Activated naive CD8-positive, alpha-beta T cell (primary cell): Measurements from ENCODE around the gene MFSD6L.

Source experiments
- H3K27ac Mint-ChIP-seq: one replicate; pipeline ENCODE4 v1.8.0; 2021; ENCODE audit warnings: mixed read lengths
- H3K27me3 Mint-ChIP-seq: one replicate; pipeline ENCODE4 v1.8.0; 2021; ENCODE audit warnings: mixed read lengths
- H3K36me3 Mint-ChIP-seq: one replicate; pipeline ENCODE4 v1.8.0; 2021; ENCODE audit warnings: mixed read lengths
- H3K4me1 Mint-ChIP-seq: one replicate; pipeline ENCODE4 v1.8.0; 2021; ENCODE audit warnings: low read depth, mixed read lengths
- H3K4me3 Mint-ChIP-seq: one replicate; pipeline ENCODE4 v1.8.0; 2021; ENCODE audit warnings: mild to moderate bottlenecking, mixed read lengths
- H3K9me3 Mint-ChIP-seq: one replicate; pipeline ENCODE4 v1.8.0; 2021; ENCODE audit warnings: low read depth, mixed read lengths

The MFSD6L gene, protein sequence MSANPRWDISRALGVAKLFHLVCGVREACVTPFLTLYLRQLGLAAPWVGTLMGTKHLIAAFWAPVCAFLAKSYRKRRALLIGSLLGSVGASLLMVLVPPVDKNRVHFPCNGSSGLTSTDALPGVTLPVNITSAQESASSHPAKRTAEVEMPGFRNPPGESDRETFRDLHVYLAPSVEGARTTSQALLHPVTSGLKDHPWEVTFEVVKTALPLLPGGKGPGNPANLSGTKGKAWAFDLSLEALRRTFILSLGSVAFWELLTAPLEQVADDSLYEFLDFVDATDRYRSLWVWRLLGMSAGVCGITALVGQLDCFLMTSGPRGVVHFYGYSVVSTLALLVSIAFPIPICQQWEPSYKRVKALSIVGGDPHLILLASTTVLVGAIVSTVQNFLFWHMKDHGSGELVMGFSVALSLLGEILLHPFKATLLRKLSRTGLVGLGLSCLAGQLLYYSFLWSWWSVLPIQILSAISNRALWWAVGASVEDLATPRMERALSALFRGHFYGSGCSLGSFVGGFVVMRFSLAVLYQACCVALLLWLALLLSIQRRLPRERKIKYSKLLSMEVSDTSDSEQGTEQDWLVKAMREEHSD

DNA sequence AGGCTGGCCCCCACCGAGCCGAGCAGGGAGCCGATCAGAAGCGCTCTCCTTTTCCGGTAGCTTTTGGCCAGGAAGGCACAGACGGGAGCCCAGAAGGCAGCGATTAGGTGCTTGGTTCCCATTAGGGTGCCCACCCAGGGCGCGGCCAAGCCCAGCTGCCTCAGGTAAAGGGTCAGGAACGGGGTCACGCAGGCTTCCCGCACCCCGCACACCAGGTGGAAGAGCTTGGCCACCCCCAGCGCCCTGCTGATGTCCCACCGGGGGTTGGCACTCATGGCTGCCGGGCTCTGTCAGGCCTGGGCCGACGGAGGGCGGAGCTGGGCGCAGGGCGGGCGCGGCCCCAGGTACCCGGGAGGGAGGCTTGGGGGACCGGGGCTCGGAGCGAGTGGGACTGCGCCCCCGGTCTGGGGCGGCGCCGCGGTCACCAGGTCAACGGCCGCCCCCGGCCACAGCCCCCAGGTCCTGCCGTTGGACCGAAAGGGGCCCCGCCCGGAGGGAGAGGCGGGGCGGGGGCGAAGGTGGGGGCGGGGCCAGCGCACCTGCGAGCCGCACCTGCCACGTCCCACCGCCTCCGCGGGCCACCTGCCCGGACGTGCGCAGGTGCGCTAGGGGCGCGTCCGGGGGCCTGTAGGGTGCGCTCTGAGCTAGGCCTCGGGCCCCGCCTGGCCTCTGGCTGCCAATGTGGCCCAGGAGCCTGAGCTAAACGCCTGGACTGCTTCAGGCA lies at the start of gene MFSD6L:
Gene MFSD6L (minus strand): TSS at position 520 of the 724 bp plus-strand sequence. CDS start 245 bp downstream, at position 275.
- H3K27ac Mint-ChIP-seq = no peak within 1 kb of the TSS
- H3K4me1 Mint-ChIP-seq = no peaks in the 10 kb centered on the region
- H3K27me3 Mint-ChIP-seq = no peaks in the 10 kb centered on the region
- H3K9me3 Mint-ChIP-seq = no peaks in the 10 kb centered on the region
- H3K36me3 Mint-ChIP-seq = no peaks in the 10 kb centered on the region
- no peak within 1 kb of the TSS for H3K4me3 Mint-ChIP-seq

DNA sequence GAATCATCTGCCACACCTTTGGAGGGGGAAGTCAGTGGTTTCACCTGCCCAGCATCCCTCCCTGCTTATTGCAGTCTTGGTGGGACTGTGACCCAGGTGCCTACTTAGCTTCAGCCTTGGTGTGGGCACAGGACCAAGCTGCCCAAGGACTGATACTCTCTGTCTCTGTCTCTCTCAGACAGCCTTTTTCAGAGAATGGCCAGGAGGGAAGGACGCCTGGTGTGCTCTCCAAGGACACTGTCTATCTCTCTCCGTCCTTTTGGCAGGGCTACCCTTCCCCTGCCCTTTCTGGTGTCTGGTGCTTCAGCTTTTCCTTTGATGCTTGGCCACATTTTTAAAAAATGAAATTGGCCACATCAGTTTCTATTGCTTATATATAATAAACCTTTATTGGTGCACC lies 48.7 kb upstream of the MFSD6L start:
- H3K36me3 Mint-ChIP-seq = no peaks in the 10 kb centered on the region
- H3K4me1 Mint-ChIP-seq = no peaks in the 10 kb centered on the region
- H3K9me3 Mint-ChIP-seq = no peaks in the 10 kb centered on the region
- no peak overlapping the region for H3K27ac Mint-ChIP-seq
- H3K4me3 Mint-ChIP-seq = no peak overlapping the region
- H3K27me3 Mint-ChIP-seq = no peaks in the 10 kb centered on the region

DNA sequence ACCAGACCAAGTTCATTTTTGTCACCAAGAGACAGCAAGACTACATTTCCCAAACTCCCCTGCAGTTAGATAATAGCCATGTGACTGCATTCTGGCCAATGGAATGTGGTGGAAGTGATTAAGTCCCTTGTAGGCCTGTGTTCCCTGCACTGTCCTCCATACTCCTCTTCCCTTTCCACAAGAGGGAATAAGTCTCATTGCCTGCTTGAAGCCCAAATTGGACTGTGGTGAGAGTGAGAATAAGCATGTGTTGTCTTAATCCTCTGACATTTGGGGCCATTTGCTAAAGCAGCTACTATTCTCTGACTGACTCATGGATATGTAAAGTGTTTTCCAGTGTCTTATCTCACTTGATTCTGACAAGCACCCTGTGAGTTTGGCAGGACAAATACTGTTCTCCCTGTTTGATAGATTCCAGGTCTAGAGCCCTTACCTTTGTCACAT lies 47.6 kb upstream of the MFSD6L start:
- Mint-ChIP-seq H3K4me3 (no peak overlapping the region), H3K9me3 (no peaks in the 10 kb centered on the region), H3K27ac (no peak overlapping the region), H3K4me1 (no peaks in the 10 kb centered on the region), H3K36me3 (no peaks in the 10 kb centered on the region), H3K27me3 (no peaks in the 10 kb centered on the region)

DNA sequence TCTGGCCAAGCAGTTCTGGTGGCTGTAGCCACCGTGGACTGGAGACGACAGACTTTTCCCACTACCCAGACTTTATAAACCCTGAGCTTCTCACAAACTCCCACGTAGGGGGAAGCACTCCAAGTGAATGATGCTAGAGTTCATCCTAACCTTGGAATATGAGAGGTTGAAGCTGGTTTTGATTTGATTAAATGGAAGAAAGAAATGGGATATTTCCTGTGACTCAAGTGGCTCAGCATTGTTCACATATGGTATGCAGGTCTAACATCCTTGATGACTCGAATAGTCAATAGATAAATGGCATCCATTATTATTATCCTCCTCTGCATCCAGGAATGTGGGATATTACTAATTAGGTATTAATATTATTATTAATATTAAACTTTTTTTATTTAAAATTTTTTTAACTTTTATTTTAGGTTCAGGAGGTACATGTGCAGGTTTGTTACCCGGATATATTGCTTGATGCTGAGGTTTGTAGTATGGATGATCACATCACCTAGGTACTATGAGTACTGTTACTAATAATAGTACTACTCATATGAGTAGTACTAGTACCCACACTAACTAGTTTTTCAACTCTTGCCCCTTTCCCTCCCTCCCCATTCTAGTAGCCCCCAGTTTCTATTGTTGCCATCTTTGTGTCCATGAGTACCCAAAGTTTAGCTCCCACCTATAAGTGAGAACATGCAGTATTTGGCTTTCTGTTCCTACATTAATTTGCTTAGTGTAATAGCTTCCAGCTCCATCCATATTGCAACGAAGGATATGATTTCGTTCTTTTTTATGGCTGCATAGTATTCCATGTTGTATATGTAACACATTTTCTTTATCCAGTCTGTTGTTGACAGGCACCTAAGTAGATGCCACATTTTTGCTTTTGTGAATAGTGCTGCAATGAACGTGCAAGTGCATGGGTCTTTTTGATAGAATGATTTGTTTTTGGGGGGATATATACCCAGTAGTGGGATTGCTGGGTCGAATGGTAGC lies 45.4 kb upstream of the MFSD6L start:
- H3K27me3 Mint-ChIP-seq = no peaks in the 10 kb centered on the region
- H3K4me3 Mint-ChIP-seq = no peak overlapping the region
- no peaks in the 10 kb centered on the region for H3K9me3 Mint-ChIP-seq
- H3K4me1 Mint-ChIP-seq = no peaks in the 10 kb centered on the region
- no peaks in the 10 kb centered on the region for H3K36me3 Mint-ChIP-seq
- H3K27ac Mint-ChIP-seq = no peak overlapping the region

DNA sequence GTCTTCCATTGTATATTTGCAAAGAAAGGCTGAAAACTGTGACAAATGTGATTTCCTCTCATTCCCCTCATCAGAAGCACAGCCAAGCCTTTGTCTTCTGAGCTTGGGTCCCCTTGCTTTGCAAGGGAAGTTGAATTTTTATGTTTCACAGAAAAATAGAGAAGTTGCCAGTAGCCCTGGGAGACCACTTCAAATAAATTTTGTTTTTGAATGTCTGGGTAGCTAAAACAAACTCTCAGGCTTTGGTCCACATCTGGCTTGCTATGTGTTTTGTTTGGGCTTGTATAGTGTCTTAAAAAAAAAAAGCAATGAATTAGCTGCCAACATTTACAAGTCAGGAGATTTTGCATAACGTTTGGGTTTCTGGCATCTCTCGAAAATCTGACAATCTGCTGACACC lies 44.2 kb upstream of the MFSD6L start:
- H3K27me3 Mint-ChIP-seq = no peaks in the 10 kb centered on the region
- H3K36me3 Mint-ChIP-seq = no peaks in the 10 kb centered on the region
- H3K27ac Mint-ChIP-seq = no peak overlapping the region
- no peak overlapping the region for H3K4me3 Mint-ChIP-seq
- H3K9me3 Mint-ChIP-seq = no peaks in the 10 kb centered on the region
- H3K4me1 Mint-ChIP-seq = no peaks in the 10 kb centered on the region

DNA sequence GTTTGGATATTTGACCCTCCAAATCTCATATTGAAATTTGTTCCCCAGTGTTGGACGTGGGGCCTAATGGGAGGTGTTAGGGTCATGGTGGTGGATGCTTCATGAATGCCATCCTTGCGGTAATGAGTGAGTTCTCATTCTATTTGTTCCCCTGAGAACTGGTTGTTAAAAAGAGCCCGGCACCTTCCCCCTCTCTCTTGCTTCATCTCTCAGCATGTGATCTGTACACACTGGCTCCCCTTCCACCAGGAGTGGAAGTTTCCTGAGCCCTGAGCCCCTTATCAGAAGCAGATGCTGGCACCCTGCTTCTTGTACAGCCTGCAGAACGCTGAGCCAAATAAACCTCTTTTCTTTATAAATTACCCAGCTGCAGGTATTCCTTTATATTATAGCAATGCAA lies 42.7 kb upstream of the MFSD6L start:
- Mint-ChIP-seq H3K27me3 (no peaks in the 10 kb centered on the region), H3K4me1 (no peaks in the 10 kb centered on the region), H3K9me3 (no peaks in the 10 kb centered on the region), H3K4me3 (no peak overlapping the region), H3K27ac (no peak overlapping the region), H3K36me3 (no peaks in the 10 kb centered on the region)

DNA sequence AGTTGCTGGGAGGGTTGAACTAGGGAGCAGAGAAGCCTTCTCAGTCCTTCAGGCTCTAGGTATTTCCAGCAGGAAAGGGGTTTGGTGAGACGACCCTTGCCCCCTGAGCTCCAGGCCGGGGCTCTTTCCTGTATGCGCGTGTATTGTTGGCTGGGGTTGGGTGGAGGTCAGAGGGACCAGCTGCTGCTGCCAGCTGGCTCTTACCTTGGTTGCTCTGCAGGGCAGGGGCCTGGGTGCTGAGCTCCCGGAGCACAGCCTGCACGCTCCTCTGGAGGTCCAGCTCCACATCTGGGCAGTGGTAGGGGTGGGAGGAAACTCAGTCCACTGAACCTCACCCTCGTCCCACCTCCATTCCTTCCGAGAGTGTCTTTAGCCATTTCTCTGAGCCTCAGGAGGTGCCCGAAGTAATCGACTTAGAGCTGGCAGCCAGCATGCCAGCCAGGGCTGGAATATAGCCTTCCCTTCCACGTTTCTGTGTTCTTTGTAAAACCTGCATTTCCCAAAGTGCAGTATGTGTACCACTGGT lies 40.3 kb upstream of the MFSD6L start:
- Mint-ChIP-seq H3K36me3 (no peaks in the 10 kb centered on the region), H3K4me3 (no peak overlapping the region), H3K27me3 (no peaks in the 10 kb centered on the region), H3K9me3 (no peaks in the 10 kb centered on the region), H3K4me1 (no peaks in the 10 kb centered on the region), H3K27ac (no peak overlapping the region)

DNA sequence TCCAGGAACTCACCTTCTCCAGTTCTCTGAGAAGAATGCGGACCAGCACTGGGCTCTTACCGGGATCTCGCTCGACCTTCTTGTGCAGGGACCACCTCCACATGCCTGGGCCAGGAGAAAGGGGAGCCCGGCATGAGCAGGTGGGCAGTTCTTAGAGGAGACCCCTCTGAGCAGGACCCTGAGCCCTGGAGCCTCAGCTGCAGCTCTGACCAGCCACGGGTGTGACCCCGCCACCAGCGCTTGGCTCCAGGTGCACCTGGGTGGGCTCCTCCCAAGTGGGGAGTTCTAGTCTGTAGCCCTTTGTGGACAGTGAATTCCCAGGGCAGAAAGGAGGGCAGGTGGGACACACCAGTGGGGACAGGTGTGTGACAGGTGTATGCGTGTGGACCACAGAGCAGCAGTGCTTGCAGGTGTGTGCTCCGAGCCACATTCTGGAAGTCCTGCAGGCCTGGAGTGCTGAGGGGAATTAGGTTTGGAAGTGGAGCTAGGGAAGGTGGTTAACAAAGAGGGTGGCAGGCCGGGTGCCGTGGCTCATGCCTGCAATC lies 39.5 kb upstream of the MFSD6L start:
- Mint-ChIP-seq H3K27ac (no peak overlapping the region), H3K36me3 (no peaks in the 10 kb centered on the region), H3K9me3 (no peaks in the 10 kb centered on the region), H3K4me3 (no peak overlapping the region), H3K4me1 (no peaks in the 10 kb centered on the region), H3K27me3 (no peaks in the 10 kb centered on the region)

DNA sequence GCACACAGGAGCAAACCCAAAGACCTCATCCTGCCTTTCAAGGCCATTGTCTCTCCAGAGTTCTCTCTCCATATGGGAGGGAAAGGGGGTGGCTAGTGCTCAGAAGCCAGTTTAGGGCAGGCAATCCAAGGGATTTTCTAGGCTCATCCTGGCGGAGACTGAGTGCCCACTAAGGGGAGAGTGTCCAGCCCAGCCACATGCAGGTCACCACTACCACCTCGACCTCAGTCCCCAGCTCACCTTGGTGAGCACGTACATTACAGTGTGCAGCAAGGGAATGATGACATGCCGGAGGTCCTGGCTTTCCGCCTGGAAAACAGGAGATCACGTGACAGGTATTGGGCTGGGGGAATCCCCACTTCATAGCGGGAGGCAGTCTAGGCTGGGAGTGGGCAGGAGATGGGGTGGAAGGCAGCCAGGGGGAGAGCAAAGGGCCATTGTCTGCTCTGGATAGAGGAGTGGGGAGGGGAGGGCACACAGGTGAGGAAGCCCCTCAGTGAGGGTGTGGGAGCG lies 38.5 kb upstream of the MFSD6L start:
- Mint-ChIP-seq H3K4me1 (no peaks in the 10 kb centered on the region), H3K9me3 (no peaks in the 10 kb centered on the region), H3K27ac (no peak overlapping the region), H3K36me3 (no peaks in the 10 kb centered on the region), H3K4me3 (no peak overlapping the region), H3K27me3 (no peaks in the 10 kb centered on the region)

DNA sequence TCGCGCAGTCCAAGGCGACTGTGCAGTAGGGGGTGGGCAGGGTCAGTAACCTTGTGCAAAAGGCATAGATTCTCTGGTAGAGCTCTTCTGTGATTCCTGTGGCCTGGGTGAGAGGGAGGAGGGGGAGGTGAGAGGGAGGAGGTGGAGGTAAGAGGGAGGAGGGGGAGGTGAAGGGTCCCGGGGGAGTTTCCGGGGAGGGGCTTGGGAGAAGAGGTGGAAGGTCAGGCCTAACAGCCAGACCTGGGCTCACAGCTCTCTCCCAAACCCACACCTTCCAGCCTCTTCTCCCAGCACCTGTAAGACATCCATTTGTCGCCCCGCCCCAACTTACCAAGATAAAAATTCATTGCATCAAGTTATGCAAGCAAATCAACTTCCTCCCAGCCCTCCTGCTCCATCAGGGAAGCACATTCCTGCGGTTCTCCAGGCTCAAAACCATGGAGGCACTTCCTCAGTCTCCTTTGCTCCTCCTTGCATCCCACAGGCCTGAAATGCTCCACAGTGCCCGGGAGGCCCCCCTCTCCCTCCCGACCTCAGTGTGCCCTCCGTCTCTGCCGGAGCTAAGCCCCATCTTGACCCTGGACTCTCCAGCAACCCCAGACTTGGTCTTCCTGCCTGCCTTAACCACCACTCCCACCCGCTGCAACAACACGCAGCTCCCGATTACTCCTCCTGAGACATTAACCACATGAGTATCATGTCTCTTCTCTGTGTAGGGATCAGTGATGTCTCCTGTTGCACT lies 37.8 kb upstream of the MFSD6L start:
- H3K9me3 Mint-ChIP-seq = no peaks in the 10 kb centered on the region
- no peaks in the 10 kb centered on the region for H3K36me3 Mint-ChIP-seq
- no peaks in the 10 kb centered on the region for H3K27me3 Mint-ChIP-seq
- H3K4me3 Mint-ChIP-seq = no peak overlapping the region
- no peaks in the 10 kb centered on the region for H3K4me1 Mint-ChIP-seq
- H3K27ac Mint-ChIP-seq = no peak overlapping the region

DNA sequence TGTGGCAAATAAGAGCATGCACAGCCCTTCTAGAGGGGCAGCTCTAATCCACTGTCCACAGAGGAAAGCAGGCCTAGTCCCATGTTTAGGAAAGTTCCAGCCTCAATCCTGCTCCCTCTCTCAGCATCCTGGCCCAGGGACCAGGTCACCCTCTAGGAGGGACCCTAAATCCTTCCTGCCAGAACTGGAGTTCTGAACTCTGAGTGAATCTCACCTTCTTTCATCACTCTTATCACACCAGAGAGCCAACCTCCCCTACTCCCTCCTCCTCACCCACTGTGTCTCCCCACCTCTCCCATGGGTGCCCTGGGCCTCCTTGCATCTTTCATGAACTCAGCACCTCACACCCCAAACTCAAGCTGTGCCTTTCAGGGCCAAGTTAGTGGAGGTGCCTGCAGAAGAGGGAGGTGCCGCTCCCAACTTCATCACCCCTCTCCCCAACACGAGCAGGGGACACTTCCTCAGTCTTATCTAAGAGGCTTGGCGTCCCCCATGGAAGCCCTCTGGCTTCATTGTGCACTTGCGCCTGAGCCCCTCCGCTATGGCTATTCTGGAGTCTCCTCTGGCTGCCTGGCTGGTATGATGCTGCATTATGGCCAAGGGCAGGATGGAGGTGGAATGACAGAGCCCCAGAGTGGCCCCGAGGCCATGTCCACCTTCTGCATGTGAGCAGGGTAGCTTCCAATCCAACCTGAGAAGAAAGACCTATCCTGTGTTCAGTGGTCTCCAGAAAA lies 36.6 kb upstream of the MFSD6L start:
- H3K4me1 Mint-ChIP-seq = no peaks in the 10 kb centered on the region
- no peak overlapping the region for H3K4me3 Mint-ChIP-seq
- H3K9me3 Mint-ChIP-seq = no peaks in the 10 kb centered on the region
- no peaks in the 10 kb centered on the region for H3K27me3 Mint-ChIP-seq
- H3K27ac Mint-ChIP-seq = no peak overlapping the region
- H3K36me3 Mint-ChIP-seq = no peaks in the 10 kb centered on the region

DNA sequence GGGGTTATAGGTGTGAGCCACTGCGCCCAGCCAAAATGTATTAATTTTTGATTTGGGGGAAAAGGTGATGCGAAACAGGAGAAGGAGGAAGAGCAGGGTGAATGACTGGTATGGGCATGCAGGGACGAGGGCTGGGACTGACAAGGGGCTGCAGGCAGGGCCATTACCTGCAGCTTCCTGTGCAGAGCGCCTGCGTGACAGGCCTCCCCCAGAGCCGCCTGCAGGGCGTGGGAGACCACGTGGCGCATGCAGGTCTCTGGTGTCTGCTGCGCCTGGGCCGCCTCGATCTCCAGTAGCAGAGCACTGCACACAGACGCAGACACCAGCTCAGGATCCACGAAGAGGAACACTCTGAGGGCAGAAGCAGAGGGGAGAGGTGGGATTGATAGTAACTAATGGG lies 35.9 kb upstream of the MFSD6L start:
- H3K9me3 Mint-ChIP-seq = no peaks in the 10 kb centered on the region
- no peak overlapping the region for H3K27ac Mint-ChIP-seq
- H3K4me1 Mint-ChIP-seq = no peaks in the 10 kb centered on the region
- H3K36me3 Mint-ChIP-seq = no peaks in the 10 kb centered on the region
- H3K4me3 Mint-ChIP-seq = no peak overlapping the region
- H3K27me3 Mint-ChIP-seq = no peaks in the 10 kb centered on the region
